IMR-90 (cell line): ENCODE measurements around the gene RAD21L1. TPM values are rescaled to one million over a fixed set of nuclear protein-coding genes. Genes with fewer than 3 reads are reported as not detected.

Experiments
- ATAC-seq: fragments of 200-7000 bp; cut with Tn5 transposase; 2 replicates; pipeline ENCODE4 v1.9.1; 2020; ENCODE audit warnings: low read depth, mild to moderate bottlenecking, moderate library complexity
- BruUV-seq: library from RNA; stranded (reverse); fragments of 400-500 nt; replicated peaks from 2 replicates; lab custom pipeline; 2021; lab: Mats Ljungman, UMichigan
- CTCF ChIA-PET: fragments of 300-600 bp; formaldehyde crosslinking; extraction: SDS; loops from one replicate; lab custom pipeline; 2021; ENCODE audit warnings: antibody characterized with exemption; lab: Yijun Ruan, JAX
- POLR2A ChIA-PET: fragments of 300-600 bp; sonication (Branson Sonifier 250); formaldehyde crosslinking; loops from one replicate; lab custom pipeline; 2022; ENCODE audit warnings: antibody characterized with exemption; ENCODE audit not compliant: unreplicated experiment; lab: Charles Lee
- DNase-seq: peaks from one replicate; pipeline ENCODE4 v3.0.0; 2013
- H2AFZ ChIP-seq: replicated peaks from 2 replicates; pipeline ENCODE3; 2013; ENCODE audit warnings: low read length, mild to moderate bottlenecking; ENCODE audit not compliant: poor library complexity
- H2AK5ac ChIP-seq: 2 replicates; pipeline ENCODE4 v1.6.1; 2013; ENCODE audit warnings: low read depth, low read length, inconsistent platforms
- H2AK9ac ChIP-seq: replicated peaks from 2 replicates; pipeline ENCODE3; 2013; ENCODE audit warnings: mild to moderate bottlenecking, low read depth, low read length, moderate library complexity; ENCODE audit not compliant: poor library complexity
- H2BK120ac ChIP-seq: 2 replicates; pipeline ENCODE4 v1.6.1; 2013; ENCODE audit warnings: low read depth, low read length, inconsistent platforms
- H2BK15ac ChIP-seq: 3 replicates; pipeline ENCODE4 v1.6.1; 2013; ENCODE audit warnings: low read depth, low read length, inconsistent platforms
- H2BK20ac ChIP-seq: 2 replicates; pipeline ENCODE4 v1.6.1; 2013; ENCODE audit warnings: low read depth, mild to moderate bottlenecking, inconsistent platforms, low read length, moderate library complexity
- H2BK5ac ChIP-seq: 2 replicates; pipeline ENCODE4 v1.6.1; 2013; ENCODE audit warnings: mild to moderate bottlenecking, low read depth, low read length, inconsistent platforms; ENCODE audit not compliant: poor library complexity, severe bottlenecking
- H3K14ac ChIP-seq: replicated peaks from 2 replicates; pipeline ENCODE4 v1.6.1; 2013; ENCODE audit warnings: low read depth, low read length, inconsistent platforms
- H3K18ac ChIP-seq: 2 replicates; pipeline ENCODE4 v1.6.1; 2013; ENCODE audit warnings: low read depth, low read length, control low read depth
- H3K23ac ChIP-seq: 2 replicates; pipeline ENCODE4 v1.6.1; 2013; ENCODE audit warnings: low read depth, low read length, inconsistent platforms
- H3K27ac ChIP-seq: 2 replicates; pipeline ENCODE4 v1.5.1; 2013; ENCODE audit warnings: mild to moderate bottlenecking, control low read depth, low read length; ENCODE audit not compliant: insufficient read depth
- H3K27me3 ChIP-seq: 2 replicates; pipeline ENCODE4 v1.6.1; 2013; ENCODE audit warnings: low read length; ENCODE audit not compliant: control insufficient read depth, insufficient read depth
- H3K36me3 ChIP-seq: 2 replicates; pipeline ENCODE4 v1.6.1; 2013; ENCODE audit warnings: low read length, mixed read lengths; ENCODE audit not compliant: control insufficient read depth, insufficient read depth
- H3K4ac ChIP-seq: 2 replicates; pipeline ENCODE4 v1.6.1; 2013; ENCODE audit warnings: low read depth, low read length, inconsistent platforms
- H3K4me1 ChIP-seq: 2 replicates; pipeline ENCODE4 v1.6.1; 2013; ENCODE audit warnings: low read length, mixed read lengths; ENCODE audit not compliant: control insufficient read depth, insufficient read depth
- H3K4me2 ChIP-seq: 2 replicates; pipeline ENCODE4 v1.6.1; 2013; ENCODE audit warnings: low read depth, mild to moderate bottlenecking, control low read depth, low read length, moderate library complexity
- H3K4me3 ChIP-seq: 2 replicates; pipeline ENCODE4 v1.5.1; 2013; ENCODE audit warnings: low read depth, mild to moderate bottlenecking, control low read depth, low read length, moderate library complexity; ENCODE audit not compliant: insufficient read depth
- H3K56ac ChIP-seq: 2 replicates; pipeline ENCODE4 v1.6.1; 2013; ENCODE audit warnings: low read length, inconsistent platforms; ENCODE audit not compliant: insufficient read depth; ENCODE audit errors: extremely low read depth
- H3K79me1 ChIP-seq, 2 experiments: 2 replicates each; pipeline ENCODE4 v1.6.1; 2013; ENCODE audit warnings: low read length in 2 of 2, inconsistent platforms in 1 of 2, low read depth in 1 of 2
- H3K9ac ChIP-seq: 2 replicates; pipeline ENCODE4 v1.6.1; 2013; ENCODE audit warnings: low read depth, low read length, control low read depth
- H3K9me1 ChIP-seq: 2 replicates; pipeline ENCODE4 v1.6.1; 2013; ENCODE audit warnings: low read length, inconsistent platforms; ENCODE audit not compliant: insufficient read depth
- H3K9me3 ChIP-seq: 2 replicates; pipeline ENCODE4 v1.6.1; 2013; ENCODE audit warnings: low read length; ENCODE audit not compliant: control insufficient read depth, insufficient read depth
- H4K20me1 ChIP-seq: 2 replicates; pipeline ENCODE4 v1.6.1; 2013; ENCODE audit warnings: low read length, inconsistent platforms; ENCODE audit not compliant: insufficient read depth
- H4K5ac ChIP-seq: 2 replicates; pipeline ENCODE4 v1.6.1; 2013; ENCODE audit warnings: mild to moderate bottlenecking, low read depth, low read length, control low read depth
- H4K8ac ChIP-seq, 2 experiments: 2 replicates each; pipeline ENCODE4 v1.6.1; 2013; ENCODE audit warnings: low read depth in 2 of 2, low read length in 2 of 2, control low read depth in 1 of 2, inconsistent platforms in 1 of 2
- H4K91ac ChIP-seq: 2 replicates; pipeline ENCODE4 v1.6.1; 2013; ENCODE audit warnings: low read depth, low read length, inconsistent platforms; ENCODE audit not compliant: insufficient read depth
- BHLHE40 ChIP-seq: fragments of 150-350 bp; IDR thresholded peaks from 2 replicates; pipeline ENCODE4 v1.6.1; 2016; ENCODE audit warnings: mild to moderate bottlenecking, low read depth, low read length
- ELK1 ChIP-seq: fragments of 150-350 bp; IDR thresholded peaks from 2 replicates; pipeline ENCODE4 v1.6.1; 2016; ENCODE audit warnings: low read depth, mild to moderate bottlenecking, low read length, moderate library complexity, borderline replicate concordance
- MAZ ChIP-seq: IDR thresholded peaks from 2 replicates; pipeline ENCODE4 v1.6.1; 2012; ENCODE audit warnings: low read depth, mild to moderate bottlenecking, low read length, improper control_type of control experiment, moderate library complexity, borderline replicate concordance
- RAD21 ChIP-seq: IDR thresholded peaks from 2 replicates; pipeline ENCODE4 v1.6.1; 2012; ENCODE audit warnings: low read length, improper control_type of control experiment
- SMC3 ChIP-seq: fragments of 150-350 bp; IDR thresholded peaks from 2 replicates; pipeline ENCODE4 v1.6.1; 2016; ENCODE audit warnings: low read depth, mild to moderate bottlenecking, antibody characterized with exemption, low read length, moderate library complexity
- WGBS, 2 experiments: methylation state at CpG; one replicate each; pipeline versions ENCODE4 v1.1.5 to v1.1.7; 2013; ENCODE audit warnings: missing lambda C conversion rate in 2 of 2; ENCODE audit not compliant: insufficient read length in 1 of 2; ENCODE audit errors: extremely low coverage in 2 of 2; 5-methylcytosine and 5-hydroxymethylcytosine counted together
- dilution Hi-C: fragments of 300-500 bp; cut with HindIII; formaldehyde crosslinking; loops from one replicate; pipeline ENCODE4 v1.14.3; 2018; ENCODE audit warnings: low sequenced_read_pairs; ENCODE audit not compliant: unreplicated experiment
- in situ Hi-C: fragments of 300-500 bp; cut with MboI; formaldehyde crosslinking; loops from 3 replicates; pipeline ENCODE4 v1.14.3; 2019; ENCODE audit warnings: low sequenced_read_pairs, inconsistent platforms, mixed read lengths
- intact Hi-C: fragments of 100-400 bp; cut with micrococcal nuclease; formaldehyde crosslinking; loops from 2 replicates; pipeline ENCODE4 v1.10.0; 2022
- polyA plus RNA-seq, 3 experiments: library from polyadenylated mRNA; depleted of rRNA; stranded (reverse); fragments of >200 nt; gene quantifications; 2 replicates each; pipeline ENCODE4 v1.2.3, GENCODE V29; 2012; ENCODE audit warnings: low replicate concordance in 1 of 3
- total RNA-seq: library from RNA; depleted of rRNA; stranded (reverse); fragments of >200 nt; gene quantifications from 2 replicates; pipeline ENCODE4 v1.2.3, GENCODE V29; 2012

Gene RAD21L1
- total and polyA plus RNA-seq, 2 of the 4 experiments (the other 2 are of a cell fraction), result not detected

- no peak for TF ChIP-seq SMC3
Measured at GRCh38 chr20:1302685-1303541, 77.1 kb downstream of the RAD21L1 start (continued).

- no TSS peak for BruUV-seq
Measured at GRCh38 chr20:1304710-1305515, 79.1 kb downstream of the RAD21L1 start.

More at GRCh38 chr20:1304710-1305515, 79.1 kb downstream of the RAD21L1 start:
- Histone ChIP-seq H3K36me3 (peaks cover 13% of the 10 kb centered on the region), H4K5ac (no peak overlapping the region), H3K56ac (no peak overlapping the region), H2BK120ac (no peak overlapping the region), H2AK5ac (no peak overlapping the region), H3K27me3 (no peaks in the 10 kb centered on the region), H2BK20ac (no peak overlapping the region), H3K4me1 (peaks cover 8% of the 10 kb centered on the region), H3K18ac (no peak overlapping the region), H3K4me3 (no peak overlapping the region), H3K14ac (no peak overlapping the region), H3K79me1 (peaks cover 0 to under 1% of the 10 kb centered on the region in 2 experiments; a peak in 1 of 4 replicates), H4K8ac (no peak overlapping the region), H2BK15ac (no peak overlapping the region), H4K91ac (no peak overlapping the region), H3K9ac (no peak overlapping the region), H3K9me3 (no peaks in the 10 kb centered on the region), H2BK5ac (no peak overlapping the region), H2AFZ (no peak overlapping the region), H3K4me2 (no peak overlapping the region), H3K4ac (no peak overlapping the region), H3K27ac (no peak overlapping the region), H2AK9ac (peak overlapping the region; percentile 55), H4K20me1 (no peaks in the 10 kb centered on the region), H3K9me1 (peaks cover 15% of the 10 kb centered on the region), H3K23ac (no peak overlapping the region)
- intact Hi-C loops, result no loop called here
- no peak for DNase-seq
- TF ChIP-seq RAD21 (no peak), BHLHE40 (no peak), ELK1 (no peak), MAZ (no peak)
- no peak for ATAC-seq
- dilution Hi-C loops, result no loop called here
- WGBS, 2 experiments, result 72% methylated on average over 19 of the region's 31 CpGs; no CpG with 5 or more reads in 1 of the 2 experiments
- CTCF ChIA-PET, result no interaction called here
- POLR2A ChIA-PET, result no interaction called here
- in situ Hi-C loops, result no loop called here
